Measurements from ENCODE around the gene FAT3.

- no peak for TF ChIP-seq POLR2A (IDR thresholded peaks at IDR 0.05; ENCODE audit: low read depth, low read length)
- TF ChIP-seq POLR2AphosphoS5 (IDR thresholded peaks at IDR 0.05; ENCODE audit: low read depth, low read length) = no peak
- no peak for TF ChIP-seq TAF1 (IDR thresholded peaks at IDR 0.05; ENCODE audit: borderline replicate concordance, low read depth, low read length)
Measured at GRCh38 chr11:92204731-92205130, 19.9 kb upstream of the FAT3 start.
